NCI-H748 treated with DMSO at 0.1 percent for 48 hours (cell line): ENCODE results near the gene GSTM4.
"Not testable (repeated sequence)": the region's sequence is repeated elsewhere in the genome, so short reads cannot be mapped to it uniquely, and the experiment has no call there.

ENCODE experiments used
- DNase-seq: peaks from one replicate; lab custom pipeline; 2025; lab: John Stamatoyannopoulos, UW

The GSTM4 gene

DNA sequence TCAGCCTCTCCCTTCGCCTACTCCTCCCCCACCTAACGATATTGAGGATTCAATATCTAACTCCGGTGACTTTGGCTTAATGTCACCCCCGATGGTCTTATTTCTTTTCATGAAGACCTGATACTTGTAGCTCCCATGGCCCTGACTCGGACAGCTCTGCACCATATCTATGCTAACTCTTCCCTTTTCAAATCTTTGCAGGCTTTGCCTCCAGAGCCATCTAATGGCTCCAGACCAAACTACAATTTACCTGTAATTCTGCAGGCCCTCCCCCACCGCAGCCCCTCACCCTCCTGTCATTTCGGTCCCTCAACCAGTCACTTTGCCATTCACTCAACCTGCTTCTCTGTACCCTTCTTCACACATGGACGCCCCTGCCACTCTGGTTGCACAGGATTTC is 48.3 kb downstream of the GSTM4 start:
- no peak for DNase-seq

DNA sequence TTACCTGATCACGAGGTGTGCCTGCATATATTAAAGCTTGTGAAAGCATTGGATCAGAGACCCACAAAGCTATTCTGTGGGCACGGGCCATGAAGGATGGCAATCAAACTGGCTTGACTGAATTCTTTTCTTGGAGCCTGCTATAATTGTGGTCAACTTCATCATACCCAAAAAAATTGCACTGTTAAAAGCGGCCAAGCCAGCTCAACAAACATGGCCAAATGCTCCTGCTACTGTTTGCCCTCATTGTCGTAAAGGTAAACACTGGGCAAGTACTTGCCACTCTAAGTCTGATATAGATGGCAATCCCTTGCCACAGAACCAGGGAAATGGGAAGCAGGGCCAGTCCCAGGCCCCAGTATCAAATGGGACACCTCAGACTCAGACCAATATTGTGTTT is 49.5 kb downstream of the GSTM4 start:
- DNase-seq: no peak

DNA sequence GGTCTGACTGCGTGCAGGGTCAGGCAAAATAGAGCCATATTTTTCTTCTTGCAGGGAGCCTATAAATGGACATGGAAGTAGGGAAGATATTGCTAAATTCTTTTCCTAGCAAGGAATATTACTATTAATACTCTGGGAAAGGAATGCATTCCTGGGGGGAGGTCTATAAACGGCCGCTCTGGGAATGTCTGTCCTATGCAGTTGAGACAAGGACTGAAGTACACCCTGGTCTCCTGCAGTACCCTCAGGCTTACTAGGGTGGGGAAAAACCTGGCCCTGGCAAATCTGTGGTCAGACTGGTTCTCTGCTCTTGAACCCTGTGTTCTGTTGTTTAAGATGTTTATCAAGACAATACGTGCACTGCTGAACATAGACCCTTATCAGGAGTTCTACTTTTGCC is 53.0 kb downstream of the GSTM4 start:
- DNase-seq: not testable (repeated sequence)

DNA sequence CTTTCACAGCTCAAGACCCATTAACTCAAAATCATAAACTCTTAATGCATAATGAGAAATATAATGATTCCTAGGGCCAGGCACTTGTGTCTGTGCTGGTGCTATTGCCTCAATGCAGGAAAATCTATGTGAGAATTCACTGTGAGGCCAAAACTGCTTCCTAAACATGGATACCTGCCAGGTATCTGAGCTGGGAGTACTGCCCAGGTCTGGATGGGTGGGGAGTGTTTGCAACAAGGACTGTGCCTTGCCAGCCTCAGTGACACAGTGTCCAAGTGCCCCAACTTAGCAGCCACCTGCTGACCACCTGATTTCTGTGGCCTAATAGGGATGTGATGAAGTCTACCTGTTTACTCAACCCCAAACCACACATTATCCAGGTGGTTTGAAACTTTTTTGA is 53.9 kb downstream of the GSTM4 start:
- not testable (repeated sequence) for DNase-seq
